Measurements from ENCODE around the gene ARL14.

Gene ARL14

GRCh38 chr3:160635213-160635612 is 41.7 kb upstream of the ARL14 start:
- no peak for TF ChIP-seq EZH2 (IDR thresholded peaks at IDR 0.05; ENCODE audit: borderline replicate concordance, low read depth, low read length, severe bottlenecking)
- TF ChIP-seq, protein P1, sequence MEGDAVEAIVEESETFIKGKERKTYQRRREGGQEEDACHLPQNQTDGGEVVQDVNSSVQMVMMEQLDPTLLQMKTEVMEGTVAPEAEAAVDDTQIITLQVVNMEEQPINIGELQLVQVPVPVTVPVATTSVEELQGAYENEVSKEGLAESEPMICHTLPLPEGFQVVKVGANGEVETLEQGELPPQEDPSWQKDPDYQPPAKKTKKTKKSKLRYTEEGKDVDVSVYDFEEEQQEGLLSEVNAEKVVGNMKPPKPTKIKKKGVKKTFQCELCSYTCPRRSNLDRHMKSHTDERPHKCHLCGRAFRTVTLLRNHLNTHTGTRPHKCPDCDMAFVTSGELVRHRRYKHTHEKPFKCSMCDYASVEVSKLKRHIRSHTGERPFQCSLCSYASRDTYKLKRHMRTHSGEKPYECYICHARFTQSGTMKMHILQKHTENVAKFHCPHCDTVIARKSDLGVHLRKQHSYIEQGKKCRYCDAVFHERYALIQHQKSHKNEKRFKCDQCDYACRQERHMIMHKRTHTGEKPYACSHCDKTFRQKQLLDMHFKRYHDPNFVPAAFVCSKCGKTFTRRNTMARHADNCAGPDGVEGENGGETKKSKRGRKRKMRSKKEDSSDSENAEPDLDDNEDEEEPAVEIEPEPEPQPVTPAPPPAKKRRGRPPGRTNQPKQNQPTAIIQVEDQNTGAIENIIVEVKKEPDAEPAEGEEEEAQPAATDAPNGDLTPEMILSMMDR (IDR thresholded peaks at IDR 0.05; ENCODE audit: borderline replicate concordance, extremely low read depth, low read length, poor library complexity, severe bottlenecking), result no peak
- Histone ChIP-seq H3K4me1 (ENCODE audit: insufficient read depth, low read length) (no peaks in the 10 kb centered on the region), H2AFZ (ENCODE audit: low read depth, low read length) (no peak overlapping the region), H3K79me2 (ENCODE audit: insufficient read depth, low read length) (no peaks in the 10 kb centered on the region), H3K27me3 (ENCODE audit: insufficient read depth, low read length, poor library complexity) (no peaks in the 10 kb centered on the region), H3K4me2 (ENCODE audit: insufficient read depth, low read length) (no peak overlapping the region), H3K36me3 (ENCODE audit: insufficient read depth, low read length) (no peaks in the 10 kb centered on the region), H3K9me3 (ENCODE audit: insufficient read depth, low read length, severe bottlenecking) (no peaks in the 10 kb centered on the region), H3K9ac (ENCODE audit: low read depth, low read length) (no peak overlapping the region), H4K20me1 (ENCODE audit: insufficient read depth, low read length) (no peaks in the 10 kb centered on the region), H3K4me3 (ENCODE audit: low read depth in 1 of 2, low read length in 2 of 2) (no peak overlapping the region), H3K27ac (ENCODE audit: low read length) (no peak overlapping the region)
- DNase-seq (no peak), ATAC-seq (ENCODE audit: insufficient read depth, low read depth) (no peak)

DNA sequence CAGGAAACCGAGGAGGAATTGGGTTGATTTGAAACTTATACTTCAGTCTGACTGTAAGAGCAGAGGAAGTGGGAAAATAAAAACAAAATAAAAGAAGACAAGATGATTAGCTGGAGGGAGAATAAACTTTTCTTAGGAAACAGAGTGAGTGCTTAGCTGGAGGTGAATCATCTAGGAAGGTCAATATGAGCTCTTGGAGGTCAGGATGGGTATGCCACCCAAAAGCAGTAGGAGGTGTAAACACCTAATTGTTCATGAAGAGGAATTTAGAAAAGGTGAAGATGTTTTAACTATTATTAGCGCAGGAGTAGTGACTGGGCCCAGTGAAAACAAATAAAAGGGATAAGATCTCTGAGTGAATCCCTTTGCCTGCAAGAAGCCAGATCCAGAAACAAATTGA is 39.9 kb upstream of the ARL14 start:
- DNase-seq (no peak), ATAC-seq (ENCODE audit: insufficient read depth, low read depth) (no peak)
- Histone ChIP-seq H3K36me3 (ENCODE audit: insufficient read depth, low read length) (no peaks in the 10 kb centered on the region), H3K4me1 (ENCODE audit: insufficient read depth, low read length) (no peaks in the 10 kb centered on the region), H3K9ac (ENCODE audit: low read depth, low read length) (no peak overlapping the region), H3K27me3 (ENCODE audit: insufficient read depth, low read length, poor library complexity) (no peaks in the 10 kb centered on the region), H4K20me1 (ENCODE audit: insufficient read depth, low read length) (no peaks in the 10 kb centered on the region), H3K4me2 (ENCODE audit: insufficient read depth, low read length) (no peak overlapping the region), H3K9me3 (ENCODE audit: insufficient read depth, low read length, severe bottlenecking) (no peaks in the 10 kb centered on the region), H3K4me3 (ENCODE audit: low read depth in 1 of 2, low read length in 2 of 2) (no peak overlapping the region), H3K27ac (ENCODE audit: low read length) (no peak overlapping the region), H2AFZ (ENCODE audit: low read depth, low read length) (no peak overlapping the region), H3K79me2 (ENCODE audit: insufficient read depth, low read length) (no peaks in the 10 kb centered on the region)
- no peak for TF ChIP-seq EZH2 (IDR thresholded peaks at IDR 0.05; ENCODE audit: borderline replicate concordance, low read depth, low read length, severe bottlenecking)
- TF ChIP-seq, protein P1 (IDR thresholded peaks at IDR 0.05; ENCODE audit: borderline replicate concordance, extremely low read depth, low read length, poor library complexity, severe bottlenecking), result no peak

DNA sequence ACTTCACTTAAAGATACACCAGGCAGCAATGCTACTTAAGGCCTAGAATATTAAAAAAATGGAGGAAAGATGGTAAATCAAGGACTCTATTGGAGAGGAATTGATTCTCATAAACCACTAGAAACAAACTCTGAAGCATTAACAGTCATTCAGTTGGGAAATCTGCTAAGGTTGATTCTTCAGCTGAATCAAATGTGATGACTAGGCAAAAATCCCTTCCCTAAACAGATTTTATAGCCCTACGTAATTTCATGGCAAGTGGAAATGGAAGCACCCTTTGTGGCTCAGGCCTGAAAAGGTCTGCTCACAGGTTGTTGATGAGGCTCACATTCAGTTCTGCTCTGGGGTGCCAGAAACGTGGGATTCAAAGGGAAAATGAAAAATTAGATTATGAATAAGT is 38.8 kb upstream of the ARL14 start:
- TF ChIP-seq, protein P1 (IDR thresholded peaks at IDR 0.05; ENCODE audit: borderline replicate concordance, extremely low read depth, low read length, poor library complexity, severe bottlenecking), result no peak
- TF ChIP-seq EZH2 (IDR thresholded peaks at IDR 0.05; ENCODE audit: borderline replicate concordance, low read depth, low read length, severe bottlenecking), result no peak
- Histone ChIP-seq H2AFZ (ENCODE audit: low read depth, low read length) (no peak overlapping the region), H3K36me3 (ENCODE audit: insufficient read depth, low read length) (no peaks in the 10 kb centered on the region), H3K9me3 (ENCODE audit: insufficient read depth, low read length, severe bottlenecking) (no peaks in the 10 kb centered on the region), H3K4me1 (ENCODE audit: insufficient read depth, low read length) (no peaks in the 10 kb centered on the region), H3K79me2 (ENCODE audit: insufficient read depth, low read length) (no peaks in the 10 kb centered on the region), H3K27ac (ENCODE audit: low read length) (no peak overlapping the region), H3K27me3 (ENCODE audit: insufficient read depth, low read length, poor library complexity) (no peaks in the 10 kb centered on the region), H4K20me1 (ENCODE audit: insufficient read depth, low read length) (no peaks in the 10 kb centered on the region), H3K9ac (ENCODE audit: low read depth, low read length) (no peak overlapping the region), H3K4me3 (ENCODE audit: low read depth in 1 of 2, low read length in 2 of 2) (no peak overlapping the region), H3K4me2 (ENCODE audit: insufficient read depth, low read length) (no peak overlapping the region)
- ATAC-seq (ENCODE audit: insufficient read depth, low read depth) (no peak), DNase-seq (no peak)
